Right lobe of liver (tissue), 4 donors: ENCODE measurements around the gene ENPP5.

Experiments
- CTCF ChIP-seq, 4 donors: fragments of 200-600 bp in 3 of 4; fragments of 450-650 bp in 1 of 4; IDR thresholded peaks; one replicate each; pipeline versions ENCODE4 v1.5.1 to v1.8.0; 2016 to 2022; ENCODE audit warnings: antibody characterized with exemption in 4 of 4, mild to moderate bottlenecking in 2 of 4
- POLR2A ChIP-seq: fragments of 450-650 bp; IDR thresholded peaks from one replicate; pipeline ENCODE4 v1.6.1; 2017; ENCODE audit warnings: antibody characterized with exemption, mild to moderate bottlenecking
- donor health status: DM: no; HTN: no; CAD: no.
- donor health status: DM: no; HTN: no; CAD: no.
- donor health status: DM: no; HTN: yes; CAD: no.

- no peak for TF ChIP-seq CTCF (IDR thresholded peaks at IDR 0.05)
- TF ChIP-seq POLR2A, result no peak
Observed at GRCh38 chr6:46210294-46210693, 39.5 kb upstream of the ENPP5 start.
